GM21423 (cell line): ENCODE results near the gene TCF7.

Experiments
- ATAC-seq: cut with Tn5 transposase; IDR thresholded peaks from one replicate; pipeline ENCODE4 v1.9.1; 2021; ENCODE audit warnings: mild to moderate bottlenecking, moderate library complexity; ENCODE audit not compliant: unreplicated experiment

Gene TCF7

DNA sequence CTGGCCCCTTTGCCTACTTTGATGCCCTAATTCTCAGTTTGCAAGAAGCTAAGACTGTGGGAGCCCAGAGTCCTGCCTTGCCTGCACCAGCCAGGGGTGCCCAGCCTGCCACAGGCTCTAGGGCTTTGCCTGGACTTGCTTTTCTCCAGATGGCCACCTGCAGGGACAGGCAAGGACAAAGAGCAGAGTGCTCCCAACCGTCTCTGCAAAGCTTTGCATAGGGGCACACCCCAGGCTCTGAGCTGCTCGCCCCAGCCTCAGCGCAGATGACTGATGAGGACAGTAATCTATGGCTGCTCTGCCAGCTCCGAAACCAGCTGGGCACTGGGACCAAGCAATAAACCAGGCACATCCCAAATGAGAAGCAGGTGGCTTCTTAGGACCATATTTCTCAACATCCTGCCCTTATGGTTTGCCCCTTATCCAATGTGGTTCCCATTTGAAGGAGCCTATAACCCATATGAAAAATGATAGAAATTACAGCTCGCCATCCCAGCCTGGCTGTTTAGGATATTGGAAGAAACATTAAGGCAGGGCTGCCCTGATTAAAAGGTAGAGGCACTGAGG, 25.4 kb upstream of the TCF7 start:
- no peak for ATAC-seq

DNA sequence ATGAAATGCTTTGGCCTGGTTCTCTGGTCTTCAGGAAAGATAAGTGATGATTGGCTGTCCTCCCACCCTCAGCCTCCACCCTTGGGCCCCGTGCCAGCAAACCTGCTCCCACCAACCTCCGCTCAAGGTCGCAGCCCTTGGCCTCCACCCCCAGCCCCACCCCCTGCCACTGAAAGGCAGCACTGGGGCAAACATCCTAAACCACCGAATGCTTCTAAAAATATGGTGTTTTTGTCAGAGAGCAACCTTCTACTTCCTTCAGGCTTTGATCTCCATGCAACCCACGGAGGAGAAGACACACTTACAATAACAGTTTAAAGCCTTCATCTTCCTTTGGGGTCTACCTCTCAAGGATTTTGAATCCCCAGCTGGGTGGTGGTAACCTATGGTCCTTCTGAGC, 24.0 kb upstream of the TCF7 start:
- no peak for ATAC-seq

DNA sequence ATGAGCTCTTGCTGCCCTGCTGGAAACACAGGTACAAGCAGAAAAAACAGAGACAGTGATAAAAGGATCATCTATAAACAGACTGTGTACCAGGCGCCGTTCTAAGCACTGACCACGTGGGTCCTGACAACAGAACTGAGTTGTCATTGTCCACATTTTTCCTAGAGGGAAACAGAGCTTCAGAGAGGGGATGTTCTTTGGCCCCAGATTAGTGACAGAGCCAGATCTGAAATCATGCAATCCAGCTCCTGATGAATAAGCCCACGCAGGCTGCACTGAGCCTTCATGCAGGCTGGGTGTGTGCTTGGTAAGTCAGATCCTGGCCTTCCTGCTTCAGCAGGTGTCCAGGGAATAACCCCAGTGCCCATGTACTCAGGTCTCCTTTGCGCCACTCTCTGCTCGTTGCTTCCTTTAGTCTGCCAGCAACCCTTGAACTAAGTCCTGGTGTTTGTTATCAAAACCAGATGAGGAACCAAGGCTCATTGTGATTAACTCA, 22.8 kb upstream of the TCF7 start:
- no peak for ATAC-seq

DNA sequence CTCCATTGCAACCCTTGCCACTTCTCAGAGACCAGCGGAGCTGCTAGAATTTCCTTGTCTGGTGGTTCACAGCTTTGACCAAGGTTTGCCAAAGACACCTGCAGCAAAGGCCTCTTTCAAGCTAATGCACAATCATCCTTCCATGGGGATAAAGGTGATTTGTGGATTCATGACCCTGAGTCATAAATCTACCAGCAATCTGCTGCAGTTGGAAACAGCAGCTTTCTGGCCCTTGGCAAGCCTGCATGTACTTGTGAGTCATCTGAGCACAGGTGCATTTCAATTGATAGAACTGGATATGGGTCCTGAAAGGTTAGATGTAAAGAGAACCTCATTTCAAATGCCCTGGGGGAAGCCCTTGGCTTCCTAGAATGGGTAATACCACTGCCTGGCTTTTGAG, 21.6 kb upstream of the TCF7 start:
- no peak for ATAC-seq

- ATAC-seq = no peak
These were observed 21.1 kb upstream of the TCF7 start for GRCh38 chr5:134093351-134093750.

- ATAC-seq = no peak
These were observed 19.2 kb upstream of the TCF7 start for GRCh38 chr5:134095293-134095692.

DNA sequence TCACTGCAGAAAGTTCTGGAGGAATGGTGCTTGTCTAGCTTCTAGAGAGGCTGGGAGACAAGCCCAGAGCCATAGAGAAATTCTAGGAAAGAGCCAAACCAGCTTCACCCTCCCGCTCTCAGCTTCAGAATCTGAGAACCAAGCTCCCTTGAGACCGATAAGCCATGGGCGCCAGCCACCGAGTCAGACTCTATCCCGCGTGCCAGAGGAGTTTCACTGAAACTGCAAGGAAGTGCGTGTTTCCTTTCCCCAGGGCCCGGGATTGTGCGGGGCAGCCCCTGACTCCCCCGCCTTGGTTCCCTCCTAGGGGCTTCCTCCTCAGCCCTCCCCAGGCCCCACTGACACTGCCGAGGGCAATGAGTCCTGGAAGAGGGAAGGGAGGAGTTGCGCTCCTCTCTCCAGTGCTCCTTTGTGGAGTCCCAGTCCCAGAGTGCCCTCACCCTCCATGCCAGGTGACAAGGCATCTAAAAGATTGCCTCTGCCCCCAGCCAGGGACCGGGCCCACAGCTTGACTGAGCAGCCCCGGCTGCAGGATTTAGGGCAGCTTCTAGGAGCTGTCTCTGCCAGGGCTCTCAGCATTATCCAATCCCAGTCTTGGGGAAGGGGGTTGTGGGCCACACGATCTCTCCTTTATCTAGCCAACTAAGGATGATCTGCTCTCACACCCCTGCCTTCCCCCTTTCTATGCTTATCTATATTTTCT, 18.4 kb upstream of the TCF7 start:
- no peak for ATAC-seq

DNA sequence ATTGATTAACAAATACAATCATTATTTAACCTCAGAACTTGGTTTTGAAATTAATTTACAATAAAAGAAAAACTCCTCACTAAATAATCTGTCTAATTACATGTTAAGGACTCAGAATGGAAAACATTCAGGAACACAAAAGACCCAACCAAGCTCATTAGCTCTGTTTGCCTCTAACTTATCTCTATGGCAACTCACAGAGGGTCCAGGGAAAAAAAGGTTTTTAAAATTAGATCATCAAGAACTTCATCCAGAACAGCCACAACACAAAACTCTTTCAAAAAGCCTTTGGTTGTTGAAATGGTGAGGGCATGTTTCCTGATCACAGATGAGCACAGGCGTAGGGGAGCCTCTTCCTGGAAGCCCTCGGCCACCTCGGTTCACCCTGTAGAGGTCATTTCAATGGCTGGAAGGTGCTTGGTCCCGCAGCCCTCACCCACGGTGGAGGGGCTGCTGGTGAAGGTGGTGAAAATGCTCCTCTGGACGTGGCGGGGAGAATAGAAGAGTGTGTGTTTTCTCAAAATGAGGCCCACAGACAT, 17.2 kb upstream of the TCF7 start:
- ATAC-seq = no peak

- no peak for ATAC-seq
These were observed 15.8 kb upstream of the TCF7 start for GRCh38 chr5:134098690-134099089.

- ATAC-seq = no peak
These were observed 15.1 kb upstream of the TCF7 start for GRCh38 chr5:134099288-134099872.

DNA sequence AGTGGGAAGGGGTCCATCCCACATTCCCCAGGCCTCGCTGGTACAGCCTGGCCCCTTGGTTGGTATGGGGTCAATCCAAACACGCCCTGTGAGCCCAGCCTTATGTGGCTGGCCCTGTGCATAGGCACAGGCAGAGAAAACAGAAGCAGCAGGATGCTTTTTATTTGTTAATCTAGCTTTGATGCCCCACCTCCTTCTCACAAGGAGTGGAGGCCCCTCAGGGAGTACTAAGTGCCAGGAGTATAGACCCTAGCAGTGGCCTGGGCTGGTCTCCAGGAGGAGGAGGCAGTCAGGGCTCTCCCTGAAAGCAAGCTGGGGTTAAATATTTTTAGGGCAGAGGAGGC, 14.6 kb upstream of the TCF7 start:
- ATAC-seq = no peak

DNA sequence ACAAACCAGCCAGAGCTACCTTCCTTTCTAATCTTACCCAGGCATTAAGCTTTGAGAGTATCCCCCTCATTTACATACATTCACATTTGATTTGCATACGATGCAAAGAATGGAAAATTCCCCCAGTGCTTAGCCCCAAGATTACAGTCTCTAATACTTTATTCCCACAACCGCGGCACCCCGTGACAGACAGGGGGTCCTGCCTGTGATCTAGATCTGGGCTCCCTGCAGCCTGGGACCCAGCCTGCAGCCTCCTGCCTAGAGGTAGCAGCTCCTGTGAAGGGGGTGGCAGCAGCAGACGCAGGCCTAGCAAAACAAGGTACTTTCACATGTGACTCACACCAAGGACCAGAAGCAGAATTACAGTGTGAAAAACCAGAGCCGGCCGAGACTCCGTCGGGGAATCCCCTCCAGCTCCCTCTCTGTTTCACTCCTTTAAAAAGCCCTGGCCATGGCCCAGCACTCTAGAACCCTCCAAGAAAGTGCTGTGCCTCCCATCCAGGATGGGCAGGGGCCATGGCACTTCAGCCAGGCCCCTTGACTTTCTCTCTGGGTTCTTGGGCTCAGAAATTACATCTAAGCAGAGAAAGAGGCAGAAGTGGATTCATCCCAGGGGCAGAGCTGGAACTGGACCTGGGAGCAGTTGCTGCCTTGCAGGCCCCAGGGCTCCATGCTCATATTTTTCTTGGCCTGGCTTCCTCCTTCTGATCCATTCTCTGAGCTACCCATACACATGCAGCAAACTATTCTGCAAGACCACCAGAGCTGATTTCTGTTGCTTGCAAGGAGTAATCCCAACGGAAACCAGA, 14.0 kb upstream of the TCF7 start:
- ATAC-seq = peak; percentile 79

DNA sequence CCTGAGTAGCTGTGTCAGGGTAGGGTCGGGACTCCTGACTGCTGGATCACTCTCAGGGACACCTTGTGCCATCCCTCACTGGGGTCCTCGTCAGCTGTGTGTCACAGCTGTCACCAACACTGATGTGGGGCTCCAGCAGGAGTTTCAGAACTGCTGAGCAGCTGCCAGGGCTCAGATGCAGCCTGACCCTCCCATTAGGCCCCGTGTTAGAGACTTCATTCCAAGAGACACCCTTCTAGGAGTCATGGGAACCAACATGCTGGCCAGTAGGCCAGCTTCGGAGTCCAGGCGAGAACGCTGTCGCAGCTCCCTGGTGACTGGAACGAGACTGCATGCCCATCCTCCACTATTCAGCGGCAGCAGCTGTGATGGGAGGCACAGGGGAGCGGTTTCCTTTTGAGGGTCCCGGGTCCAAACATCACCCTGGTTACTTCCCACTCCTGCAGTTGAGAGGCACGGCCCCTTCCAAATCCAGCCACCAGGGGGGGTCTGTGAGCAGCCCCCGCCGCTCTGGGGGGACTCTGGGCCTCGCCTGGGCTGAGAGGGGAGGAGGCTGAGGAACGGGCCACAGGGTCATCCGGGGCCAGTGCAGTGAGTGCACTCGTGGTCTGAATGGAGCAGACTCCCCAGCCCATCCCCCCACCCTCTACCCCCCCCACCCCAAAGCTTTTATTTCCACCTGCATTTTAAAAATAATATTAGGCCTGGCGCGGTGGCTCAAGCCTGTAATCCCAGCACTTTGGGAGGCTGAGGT, 12.6 kb upstream of the TCF7 start:
- ATAC-seq = no peak

DNA sequence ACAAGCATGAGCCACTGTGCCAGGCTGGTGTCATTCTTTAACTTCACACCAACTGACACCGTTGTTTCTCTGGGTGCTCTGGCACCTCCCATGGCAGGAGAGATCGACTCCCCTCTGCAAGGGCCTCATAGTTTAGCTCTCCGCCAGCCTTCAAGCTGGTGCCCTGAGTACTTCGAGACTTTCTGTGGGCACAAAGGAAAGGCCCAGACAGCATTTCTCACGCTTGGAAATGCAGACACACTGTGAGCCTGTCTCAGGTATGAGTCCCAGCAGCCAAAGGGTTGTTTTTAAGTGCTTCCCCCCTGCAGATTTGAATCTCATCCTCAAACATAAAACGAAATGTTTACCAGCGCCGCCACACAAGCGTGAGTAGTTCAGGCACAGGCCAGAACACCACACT, 11.1 kb upstream of the TCF7 start:
- ATAC-seq = no peak

GRCh38 chr5:134103998-134104654, 10.4 kb upstream of the TCF7 start:
- ATAC-seq = no peak

DNA sequence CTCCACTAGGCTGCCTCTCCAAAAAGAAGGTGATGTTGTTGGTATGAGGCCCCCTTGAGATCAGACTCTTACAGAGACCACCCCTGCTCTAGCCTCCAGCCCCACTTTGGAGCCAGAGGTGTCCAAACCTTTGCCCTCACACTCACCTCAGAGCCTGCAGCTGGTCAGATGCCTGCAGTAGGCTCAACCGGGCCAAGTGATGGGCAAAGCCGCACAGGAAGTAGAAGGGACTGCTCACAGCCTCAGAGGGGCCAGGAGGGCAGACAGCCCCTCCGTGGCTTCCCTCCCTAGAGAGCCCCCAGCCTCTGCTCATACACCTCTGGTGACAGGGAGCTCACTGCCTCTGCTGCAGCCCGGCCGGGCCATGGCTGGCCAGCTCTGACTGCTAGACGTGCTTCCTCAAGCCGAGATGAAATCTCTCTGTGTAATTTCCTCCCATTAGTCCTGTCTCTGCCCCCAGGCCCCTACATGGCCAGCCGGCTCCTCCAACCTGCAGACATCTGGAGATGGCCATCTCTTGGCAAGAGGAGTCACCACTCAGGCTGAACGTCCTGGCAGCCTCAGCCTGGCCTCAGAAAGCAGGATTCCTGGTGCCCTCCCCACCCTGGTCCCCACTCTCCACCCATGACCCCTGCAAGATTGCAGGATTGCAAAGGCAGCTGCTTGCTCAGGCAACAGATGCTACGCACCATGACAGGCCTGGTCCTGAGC, 7.3 kb upstream of the TCF7 start:
- ATAC-seq = no peak

DNA sequence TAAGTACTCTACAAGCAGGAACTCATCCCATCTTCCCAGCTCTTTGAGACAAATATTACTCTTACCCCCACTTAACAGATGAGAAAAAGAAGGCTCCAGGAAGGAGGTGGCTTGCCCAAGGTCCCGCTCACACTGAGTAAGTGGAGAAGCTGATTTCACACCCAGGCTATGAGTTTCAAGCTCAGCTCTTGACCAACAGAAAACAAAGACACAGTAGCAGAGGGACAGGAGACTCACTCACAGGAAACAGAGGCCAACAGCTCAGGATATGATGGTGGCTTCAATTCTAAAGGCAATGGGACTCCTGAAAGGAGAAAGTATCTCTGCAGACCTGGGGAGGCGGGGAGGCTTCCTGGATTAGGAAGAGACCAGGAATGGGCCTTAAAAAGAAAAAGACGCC, 6.7 kb upstream of the TCF7 start:
- no peak for ATAC-seq

DNA sequence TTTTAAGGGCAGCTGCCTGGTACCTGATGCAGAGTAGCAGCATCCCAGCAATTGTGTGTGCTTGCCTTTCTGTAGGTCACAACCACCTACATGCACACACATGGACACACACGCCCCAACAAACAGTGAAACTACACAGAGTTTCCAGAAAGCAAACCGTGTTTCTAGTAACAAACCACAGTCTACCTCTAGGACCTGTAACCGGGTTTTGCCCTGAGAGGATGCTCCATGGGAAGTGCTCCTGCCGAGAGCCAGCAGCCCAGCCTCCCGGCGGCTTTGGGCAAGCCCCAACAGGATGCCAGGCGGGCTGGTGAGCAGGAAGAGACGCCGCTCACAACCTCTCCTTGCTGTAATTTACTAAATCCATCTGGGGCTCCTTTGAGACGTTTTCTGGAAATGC, 4.1 kb upstream of the TCF7 start:
- ATAC-seq = no peak

DNA sequence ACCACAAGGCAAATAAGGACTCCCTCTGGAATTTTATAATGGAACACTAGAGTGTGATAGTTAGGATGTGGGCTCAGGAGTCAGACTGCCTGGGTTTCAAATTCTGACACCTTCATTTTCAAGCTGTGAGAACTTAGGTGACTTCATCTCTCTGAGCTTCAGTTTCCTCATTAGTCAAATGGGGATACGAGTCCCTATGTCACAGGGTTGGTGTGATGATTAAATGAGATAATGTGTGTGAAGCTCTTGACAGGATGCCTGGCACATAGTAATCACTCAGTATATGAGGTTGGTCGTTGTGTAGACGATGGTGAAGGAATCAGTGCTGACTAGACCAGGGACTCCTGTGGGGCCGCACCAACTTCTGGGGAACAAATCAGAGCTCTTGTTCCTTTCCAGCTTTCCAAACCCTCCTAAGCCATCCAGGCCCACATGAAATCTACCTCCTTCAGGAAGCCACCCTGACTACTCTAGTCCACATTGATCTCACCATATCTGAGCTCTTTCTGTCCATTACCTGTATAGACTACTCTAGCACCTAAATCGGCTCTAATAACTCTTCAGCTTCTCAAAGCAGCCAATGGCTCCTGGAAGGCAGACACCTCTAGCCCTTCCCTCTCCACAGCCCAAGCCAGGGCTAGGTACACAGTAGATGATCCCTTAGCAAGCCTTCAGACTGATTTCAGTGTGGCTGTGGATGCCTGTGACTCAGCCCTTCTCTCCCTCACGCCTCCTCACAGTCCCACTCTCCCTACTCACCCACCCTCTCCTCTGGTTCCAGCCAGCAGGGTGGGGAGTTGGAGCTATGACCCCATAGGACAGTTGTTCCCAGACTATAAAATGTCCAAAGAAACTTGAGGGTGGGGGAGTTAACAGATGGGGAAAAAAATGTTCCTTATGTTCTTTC, 2.5 kb upstream of the TCF7 start:
- ATAC-seq = no peak
